Prostate gland (tissue), 2 donors: ENCODE data around the gene LPAR2.

Experiments
- POLR2A ChIP-seq: fragments of 450-650 bp; IDR thresholded peaks from one replicate; pipeline ENCODE4 v1.6.1; 2016; ENCODE audit warnings: antibody characterized with exemption, mild to moderate bottlenecking
- POLR2AphosphoS5 ChIP-seq: sonication (generic); formaldehyde crosslinking; IDR thresholded peaks from one replicate; pipeline ENCODE4 v1.6.1; 2017; ENCODE audit warnings: antibody characterized with exemption
- TF ChIP-seq, protein P1 (sequence below), 4 experiments: fragments of 200-600 bp in 2 of 4; fragments of 450-650 bp in 2 of 4; sonication (generic) in 2 of 4; IDR thresholded peaks; 1 replicate in 3 of 4; 2 replicates in 1 of 4; pipeline ENCODE4 v1.5.1; 2016 to 2019; ENCODE audit warnings: antibody characterized with exemption in 4 of 4, mild to moderate bottlenecking in 2 of 4, moderate library complexity in 2 of 4

DNA sequence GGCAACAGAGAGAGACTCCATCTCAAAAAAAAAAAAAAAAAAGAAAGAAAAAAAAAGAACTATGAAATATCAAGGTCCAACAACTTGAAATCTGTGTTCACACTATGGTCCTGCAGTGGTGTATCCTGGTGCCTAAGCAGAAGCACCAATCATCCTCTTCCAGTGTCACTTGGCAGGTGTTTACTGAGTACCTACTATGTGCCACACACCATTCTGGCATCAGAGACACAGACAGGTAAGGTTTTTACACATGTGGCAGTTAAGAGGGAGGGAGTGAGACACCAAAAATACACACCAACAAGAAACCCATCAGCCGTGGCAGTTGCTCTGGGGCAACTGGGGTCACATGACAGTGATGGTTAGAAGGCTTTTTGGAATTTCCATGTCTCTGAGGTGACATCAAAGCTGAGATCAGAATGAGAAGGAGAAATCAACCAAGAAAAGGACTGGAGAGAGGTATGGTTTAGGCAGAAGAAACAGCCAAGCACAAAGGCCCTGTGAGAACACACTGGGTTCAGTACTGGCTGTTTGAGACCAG lies 27.2 kb downstream of the LPAR2 start:
- TF ChIP-seq POLR2AphosphoS5 (no peak), POLR2A (no peak)
- TF ChIP-seq, protein P1, sequence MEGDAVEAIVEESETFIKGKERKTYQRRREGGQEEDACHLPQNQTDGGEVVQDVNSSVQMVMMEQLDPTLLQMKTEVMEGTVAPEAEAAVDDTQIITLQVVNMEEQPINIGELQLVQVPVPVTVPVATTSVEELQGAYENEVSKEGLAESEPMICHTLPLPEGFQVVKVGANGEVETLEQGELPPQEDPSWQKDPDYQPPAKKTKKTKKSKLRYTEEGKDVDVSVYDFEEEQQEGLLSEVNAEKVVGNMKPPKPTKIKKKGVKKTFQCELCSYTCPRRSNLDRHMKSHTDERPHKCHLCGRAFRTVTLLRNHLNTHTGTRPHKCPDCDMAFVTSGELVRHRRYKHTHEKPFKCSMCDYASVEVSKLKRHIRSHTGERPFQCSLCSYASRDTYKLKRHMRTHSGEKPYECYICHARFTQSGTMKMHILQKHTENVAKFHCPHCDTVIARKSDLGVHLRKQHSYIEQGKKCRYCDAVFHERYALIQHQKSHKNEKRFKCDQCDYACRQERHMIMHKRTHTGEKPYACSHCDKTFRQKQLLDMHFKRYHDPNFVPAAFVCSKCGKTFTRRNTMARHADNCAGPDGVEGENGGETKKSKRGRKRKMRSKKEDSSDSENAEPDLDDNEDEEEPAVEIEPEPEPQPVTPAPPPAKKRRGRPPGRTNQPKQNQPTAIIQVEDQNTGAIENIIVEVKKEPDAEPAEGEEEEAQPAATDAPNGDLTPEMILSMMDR (IDR thresholded peaks at IDR 0.05): no peak
